Measurements from ENCODE around the gene NAXE. TPM values are rescaled to one million over a fixed set of nuclear protein-coding genes. Genes with fewer than 3 reads are reported as not detected.
"Not testable (repeated sequence)": the region's sequence is repeated elsewhere in the genome, so short reads cannot be mapped to it uniquely, and the experiment has no call there.

Gene NAXE
- total RNA-seq, 4 donors from 2014 or later, result 25.1 to 104 (median 77.5) TPM

DNA sequence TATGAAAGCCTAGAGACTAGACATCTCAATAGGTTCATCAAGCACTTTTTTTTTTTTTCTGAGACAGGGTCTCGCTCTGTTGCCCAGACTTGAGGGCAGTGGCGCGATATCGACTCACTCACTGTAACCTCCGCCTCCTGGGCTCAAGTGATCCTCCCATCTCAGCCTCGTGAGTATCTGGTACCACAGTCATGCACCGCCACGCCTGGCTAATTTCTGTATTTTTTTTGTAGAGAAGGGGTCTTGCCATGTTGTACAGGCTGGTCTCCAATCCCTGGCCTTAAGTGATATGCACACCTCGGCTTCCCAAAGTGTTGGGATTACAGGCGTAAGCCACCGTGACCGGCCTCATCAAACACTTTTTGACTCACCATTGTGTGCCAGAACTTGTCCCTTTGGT is 10.3 kb downstream of the NAXE start:
- WGBS, 2 donors (ENCODE audit: low coverage in 1 of 2), result 26 to 68% methylated on average over 4 to 12 of the region's 12 CpGs
- Histone ChIP-seq H3K4me1 (peaks cover 9 to 20% (median 17%) of the 10 kb centered on the region in 4 donors), H3K36me3 (no peaks in the 10 kb centered on the region), H3K27me3 (no peaks in the 10 kb centered on the region), H3K9me3 (no peaks in the 10 kb centered on the region), H3K27ac (peak overlapping the region; percentile 81 to 85 (median 83)), H3K4me3 (peak overlapping the region in 3 of 4 donors; percentile 52 to 88 (median 63))
- TF ChIP-seq, protein P1, sequence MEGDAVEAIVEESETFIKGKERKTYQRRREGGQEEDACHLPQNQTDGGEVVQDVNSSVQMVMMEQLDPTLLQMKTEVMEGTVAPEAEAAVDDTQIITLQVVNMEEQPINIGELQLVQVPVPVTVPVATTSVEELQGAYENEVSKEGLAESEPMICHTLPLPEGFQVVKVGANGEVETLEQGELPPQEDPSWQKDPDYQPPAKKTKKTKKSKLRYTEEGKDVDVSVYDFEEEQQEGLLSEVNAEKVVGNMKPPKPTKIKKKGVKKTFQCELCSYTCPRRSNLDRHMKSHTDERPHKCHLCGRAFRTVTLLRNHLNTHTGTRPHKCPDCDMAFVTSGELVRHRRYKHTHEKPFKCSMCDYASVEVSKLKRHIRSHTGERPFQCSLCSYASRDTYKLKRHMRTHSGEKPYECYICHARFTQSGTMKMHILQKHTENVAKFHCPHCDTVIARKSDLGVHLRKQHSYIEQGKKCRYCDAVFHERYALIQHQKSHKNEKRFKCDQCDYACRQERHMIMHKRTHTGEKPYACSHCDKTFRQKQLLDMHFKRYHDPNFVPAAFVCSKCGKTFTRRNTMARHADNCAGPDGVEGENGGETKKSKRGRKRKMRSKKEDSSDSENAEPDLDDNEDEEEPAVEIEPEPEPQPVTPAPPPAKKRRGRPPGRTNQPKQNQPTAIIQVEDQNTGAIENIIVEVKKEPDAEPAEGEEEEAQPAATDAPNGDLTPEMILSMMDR (IDR thresholded peaks at IDR 0.05), result no peak
- no peak for TF ChIP-seq POLR2AphosphoS5 (IDR thresholded peaks at IDR 0.05)
- TF ChIP-seq POLR2A (IDR thresholded peaks at IDR 0.05), result no peak
- no peak for TF ChIP-seq EP300 (IDR thresholded peaks at IDR 0.05; ENCODE audit: low read depth)
- in situ Hi-C loops (cut with MboI; ENCODE audit: low pct_ligation_motif_present in 1 of 4, low pct_unique_long_range_greater_than_20kb in 1 of 4, low sequenced_read_pairs in 3 of 4) (loop anchor here in 3 of 4 donors (10.0 to 25.0 kb wide), 3 partner anchors 127 to 215 kb away; no protein-coding TSS in a partner anchor), intact Hi-C loops (cut with DNase I; ENCODE audit: low total_unique reads) (no loop called here)
- DNase-seq, result no peak

DNA sequence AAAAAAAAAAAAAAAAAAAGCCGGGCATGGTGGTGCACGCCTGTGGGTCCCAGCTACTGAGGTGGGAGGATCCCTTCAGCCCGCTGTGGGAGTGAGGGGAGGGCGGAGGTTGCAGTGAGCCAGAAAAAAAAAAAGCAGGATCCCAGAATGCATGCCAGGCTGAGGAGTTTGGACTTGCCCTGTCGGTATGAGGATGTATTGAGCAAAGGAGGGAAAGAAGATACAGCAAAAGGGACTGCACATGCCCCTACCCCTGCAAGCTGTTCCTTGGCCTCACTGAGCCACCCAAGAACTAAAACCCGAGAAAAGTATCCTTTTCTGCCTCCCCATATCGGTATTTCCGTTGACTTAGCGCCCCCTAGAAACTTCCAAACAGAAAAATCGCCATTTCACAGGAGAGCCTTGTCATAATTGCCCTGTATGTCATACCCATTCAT is 11.0 kb downstream of the NAXE start:
- no peaks in the 10 kb centered on the region for H3K36me3 ChIP-seq
- no peak for DNase-seq
- no peaks in the 10 kb centered on the region for H3K9me3 ChIP-seq
- in situ Hi-C loops (cut with MboI; ENCODE audit: low pct_ligation_motif_present in 1 of 4, low pct_unique_long_range_greater_than_20kb in 1 of 4, low sequenced_read_pairs in 3 of 4), result loop anchor here in 3 of 4 donors (10.0 to 25.0 kb wide), 3 partner anchors 128 to 215 kb away; no protein-coding TSS in a partner anchor
- no peak overlapping the region for H3K27ac ChIP-seq
- intact Hi-C loops (cut with DNase I; ENCODE audit: low total_unique reads), result no loop called here
- no peak for TF ChIP-seq EP300 (IDR thresholded peaks at IDR 0.05; ENCODE audit: low read depth)
- TF ChIP-seq, protein P1 (IDR thresholded peaks at IDR 0.05), result peak in 1 of 5 experiments; percentile 8
- H3K27me3 ChIP-seq, result no peaks in the 10 kb centered on the region
- WGBS, 2 donors (ENCODE audit: low coverage in 1 of 2), result 41 to 47% methylated on average over 3 to 10 of the region's 10 CpGs
- peaks cover 9 to 20% (median 17%) of the 10 kb centered on the region in 4 donors for H3K4me1 ChIP-seq
- no peak overlapping the region for H3K4me3 ChIP-seq

DNA sequence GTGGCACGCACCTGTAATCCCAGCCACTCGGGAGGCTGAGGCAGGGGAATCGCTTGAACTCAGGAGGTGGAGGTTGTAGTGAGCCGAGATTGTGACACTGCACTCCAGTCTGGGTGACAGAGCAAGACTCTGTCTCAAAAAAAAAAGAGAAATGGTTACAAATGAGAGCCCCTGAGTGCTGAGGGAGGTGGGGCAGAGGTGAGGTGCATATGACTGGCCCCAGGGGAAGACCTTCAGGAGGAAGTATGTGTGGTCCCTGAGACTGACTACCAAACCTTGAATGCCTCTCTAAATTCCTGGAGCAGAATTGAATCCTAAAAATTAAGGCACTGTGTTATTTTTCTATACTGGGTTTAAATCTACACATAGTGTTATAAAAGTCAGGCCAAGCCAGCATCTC is 15.8 kb downstream of the NAXE start:
- H3K9me3 ChIP-seq; H3K4me3 ChIP-seq; intact Hi-C loops (cut with DNase I; ENCODE audit: low total_unique reads); H3K36me3 ChIP-seq; H3K4me1 ChIP-seq; DNase-seq; H3K27ac ChIP-seq: not testable (repeated sequence)
- in situ Hi-C loops (cut with MboI; ENCODE audit: low pct_ligation_motif_present in 1 of 4, low pct_unique_long_range_greater_than_20kb in 1 of 4, low sequenced_read_pairs in 3 of 4), result loop anchor here (5.0 to 25.0 kb wide), 4 partner anchors 133 to 220 kb away; no protein-coding TSS in a partner anchor
- WGBS, 2 donors (ENCODE audit: low coverage in 1 of 2), result 83 to 90% methylated on average over 3 to 4 of the region's 4 CpGs
- H3K27me3 ChIP-seq, result peaks cover 25% of the 10 kb centered on the region

DNA sequence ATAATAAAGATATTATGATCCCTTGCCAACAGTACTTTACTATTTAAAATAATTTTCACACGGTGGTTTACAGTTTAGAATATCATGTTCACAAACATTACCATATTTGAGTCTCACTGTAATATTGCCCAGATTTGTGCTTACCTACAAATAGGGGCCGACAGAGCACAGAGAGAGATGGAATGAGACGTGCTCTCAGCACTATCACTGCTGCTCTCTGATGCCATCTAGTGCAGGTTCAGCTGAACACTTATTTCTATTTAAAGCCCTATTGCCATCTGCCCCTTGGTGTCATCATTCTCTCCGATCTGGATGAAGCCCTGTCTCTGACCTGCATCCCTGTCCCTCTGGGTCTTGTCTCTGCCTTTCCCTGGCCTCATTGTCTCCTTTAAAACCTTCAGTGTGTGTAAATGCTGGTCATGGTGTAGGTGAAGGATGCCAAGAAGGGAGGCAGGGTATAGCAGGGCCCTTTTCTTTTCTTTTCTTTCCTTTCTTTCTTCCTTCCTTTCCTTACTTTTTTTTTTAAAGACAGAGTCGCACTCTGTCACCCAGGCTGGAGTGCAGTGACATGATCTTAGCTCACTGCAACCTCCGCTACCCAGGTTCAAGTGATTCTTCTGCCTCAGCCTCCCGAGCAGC is 16.6 kb downstream of the NAXE start:
- peaks cover 34% of the 10 kb centered on the region for H3K27me3 ChIP-seq
- peak; percentile 63 for DNase-seq
- peaks cover 0 to 3% (median 0%) of the 10 kb centered on the region in 4 donors for H3K4me1 ChIP-seq
- no peak overlapping the region for H3K4me3 ChIP-seq
- no peaks in the 10 kb centered on the region for H3K9me3 ChIP-seq
- in situ Hi-C loops (cut with MboI; ENCODE audit: low pct_ligation_motif_present in 1 of 4, low pct_unique_long_range_greater_than_20kb in 1 of 4, low sequenced_read_pairs in 3 of 4), result loop anchor here (5.0 to 25.0 kb wide), 4 partner anchors 133 to 221 kb away; no protein-coding TSS in a partner anchor
- H3K27ac ChIP-seq, result no peak overlapping the region
- H3K36me3 ChIP-seq, result no peaks in the 10 kb centered on the region
- TF ChIP-seq POLR2AphosphoS5 (IDR thresholded peaks at IDR 0.05), result no peak
- TF ChIP-seq, protein P1 (IDR thresholded peaks at IDR 0.05), result peak; percentile 70 to 86 (median 75)
- 0 to 28% methylated on average over 4 to 7 of the region's 7 CpGs for WGBS, 2 donors (ENCODE audit: low coverage in 1 of 2)
- intact Hi-C loops (cut with DNase I; ENCODE audit: low total_unique reads), result no loop called here
